Rectal smooth muscle tissue (tissue), 1 donor: ENCODE data around the gene RFNG.

Experiments
- H3K27ac ChIP-seq: one replicate; pipeline ENCODE4 v1.7.0; 2013; ENCODE audit warnings: low read depth, low read length, inconsistent platforms
- H3K27me3 ChIP-seq: one replicate; pipeline ENCODE4 v1.7.0; 2013; ENCODE audit warnings: low read length; ENCODE audit not compliant: control insufficient read depth, insufficient read depth
- H3K36me3 ChIP-seq: one replicate; pipeline ENCODE4 v1.7.0; 2013; ENCODE audit warnings: low read length; ENCODE audit not compliant: control insufficient read depth, insufficient read depth
- H3K4me1 ChIP-seq: one replicate; pipeline ENCODE4 v1.7.0; 2013; ENCODE audit warnings: low read length; ENCODE audit not compliant: control insufficient read depth, insufficient read depth
- H3K4me3 ChIP-seq: one replicate; pipeline ENCODE4 v1.7.0; 2013; ENCODE audit warnings: low read length
- H3K9ac ChIP-seq: one replicate; pipeline ENCODE4 v1.7.0; 2013; ENCODE audit warnings: low read length

Gene RFNG

DNA sequence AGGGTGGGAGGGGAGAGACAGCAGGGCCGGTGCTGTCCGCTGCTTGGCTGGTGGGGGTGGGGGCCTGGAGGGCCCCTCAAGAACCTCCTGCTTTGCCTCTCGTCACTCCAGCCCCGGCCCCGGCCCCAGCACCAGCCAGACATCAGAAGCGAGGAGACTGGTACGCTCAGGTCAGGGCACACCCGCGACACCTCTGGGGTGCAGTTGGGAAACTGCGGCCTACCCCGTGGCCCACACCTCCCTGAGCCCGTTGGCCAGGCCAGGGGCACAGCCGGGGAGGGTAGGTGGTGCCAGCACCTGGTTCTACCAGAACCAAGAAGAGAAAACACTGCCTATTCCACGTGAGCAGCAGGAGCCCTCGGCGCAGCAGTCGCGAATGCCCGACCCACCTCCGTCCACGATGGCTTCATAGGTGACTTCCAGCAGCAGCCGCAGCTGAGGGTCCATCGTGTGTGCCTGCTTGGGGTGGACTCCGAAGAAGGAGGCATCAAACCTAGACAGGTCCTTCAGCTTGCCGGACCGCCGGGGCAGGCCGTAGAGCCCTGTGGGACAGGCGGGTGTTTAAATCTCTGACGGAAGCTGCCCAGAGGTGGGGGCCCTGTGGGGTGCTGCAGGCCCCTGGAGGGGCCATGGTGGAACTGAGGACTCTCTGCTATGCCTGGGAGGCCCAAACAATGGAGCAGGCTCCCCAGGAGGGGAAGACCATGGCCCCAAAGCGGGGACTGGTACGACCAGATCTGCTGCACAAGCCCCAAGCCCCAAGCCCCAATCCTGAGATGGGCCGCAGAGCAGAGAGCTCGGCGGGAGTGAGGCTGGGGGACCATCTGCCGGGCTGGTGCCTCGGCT lies 43.5 kb upstream of the RFNG start:
- Histone ChIP-seq H3K4me1 (peaks cover 15% of the 10 kb centered on the region), H3K27ac (no peak overlapping the region), H3K9ac (no peak overlapping the region), H3K36me3 (peaks cover 12% of the 10 kb centered on the region), H3K27me3 (no peaks in the 10 kb centered on the region), H3K4me3 (no peak overlapping the region)

DNA sequence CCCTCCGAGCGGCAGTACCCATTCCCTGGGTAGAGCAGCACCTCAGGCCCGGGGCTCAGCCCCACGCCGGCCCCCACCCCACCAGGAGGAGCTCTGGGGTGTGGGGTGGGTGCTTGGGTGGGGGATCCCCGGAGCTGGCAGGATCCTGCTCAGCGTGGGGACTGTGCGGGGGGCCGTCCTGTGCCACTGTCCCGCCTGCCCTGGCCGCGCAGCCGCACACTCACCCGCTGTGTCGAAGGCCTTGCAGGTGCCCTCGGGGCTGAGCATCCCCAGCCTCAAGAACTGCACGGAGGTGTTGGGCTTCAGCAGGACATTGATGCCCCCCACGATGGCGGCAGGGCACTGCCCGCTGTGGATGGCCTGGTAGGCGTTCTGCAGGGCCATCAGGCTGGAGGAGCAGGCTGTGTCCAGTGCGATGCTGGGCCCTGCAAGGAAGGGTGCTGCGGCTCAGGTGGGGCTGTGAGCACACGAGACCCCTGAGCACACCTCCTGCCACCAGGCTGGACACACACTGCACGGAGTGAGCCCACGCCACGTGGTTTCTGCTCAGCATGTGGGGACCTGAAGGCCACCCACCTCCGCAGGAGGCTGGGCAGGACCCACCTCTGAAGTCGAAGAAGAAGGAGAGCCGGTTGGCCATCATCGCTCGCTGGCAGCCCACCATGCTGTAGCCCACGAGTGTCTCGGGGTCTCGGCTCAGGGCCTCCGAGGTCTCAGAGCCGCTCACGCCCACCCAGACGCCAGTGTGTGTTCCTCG lies 41.6 kb upstream of the RFNG start:
- H3K4me1 ChIP-seq, result peaks cover 9% of the 10 kb centered on the region
- peaks cover 22% of the 10 kb centered on the region for H3K36me3 ChIP-seq
- H3K27ac ChIP-seq, result no peak overlapping the region
- H3K27me3 ChIP-seq, result no peaks in the 10 kb centered on the region
- H3K9ac ChIP-seq, result no peak overlapping the region
- no peak overlapping the region for H3K4me3 ChIP-seq

DNA sequence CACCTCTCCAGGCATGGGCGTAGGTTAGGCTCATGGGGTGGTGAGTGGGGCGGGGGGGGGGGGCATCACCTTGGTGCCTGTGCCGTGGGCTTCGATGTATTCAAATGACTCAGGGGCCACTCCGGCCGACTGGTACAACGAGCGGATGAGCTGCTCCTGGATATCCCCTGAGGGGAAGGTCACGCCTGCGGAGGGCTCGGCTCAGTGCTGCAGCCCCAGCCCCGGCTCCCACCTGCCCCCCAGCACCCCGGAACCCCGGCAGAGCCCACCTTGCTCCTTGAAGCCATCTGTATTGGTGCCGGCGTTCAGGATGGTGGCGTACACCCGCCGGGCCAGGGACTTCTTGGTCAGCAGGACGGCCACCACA lies 41.0 kb upstream of the RFNG start:
- no peak overlapping the region for H3K9ac ChIP-seq
- no peaks in the 10 kb centered on the region for H3K27me3 ChIP-seq
- peaks cover 9% of the 10 kb centered on the region for H3K4me1 ChIP-seq
- H3K36me3 ChIP-seq, result peaks cover 24% of the 10 kb centered on the region
- no peak overlapping the region for H3K27ac ChIP-seq
- H3K4me3 ChIP-seq, result no peak overlapping the region

DNA sequence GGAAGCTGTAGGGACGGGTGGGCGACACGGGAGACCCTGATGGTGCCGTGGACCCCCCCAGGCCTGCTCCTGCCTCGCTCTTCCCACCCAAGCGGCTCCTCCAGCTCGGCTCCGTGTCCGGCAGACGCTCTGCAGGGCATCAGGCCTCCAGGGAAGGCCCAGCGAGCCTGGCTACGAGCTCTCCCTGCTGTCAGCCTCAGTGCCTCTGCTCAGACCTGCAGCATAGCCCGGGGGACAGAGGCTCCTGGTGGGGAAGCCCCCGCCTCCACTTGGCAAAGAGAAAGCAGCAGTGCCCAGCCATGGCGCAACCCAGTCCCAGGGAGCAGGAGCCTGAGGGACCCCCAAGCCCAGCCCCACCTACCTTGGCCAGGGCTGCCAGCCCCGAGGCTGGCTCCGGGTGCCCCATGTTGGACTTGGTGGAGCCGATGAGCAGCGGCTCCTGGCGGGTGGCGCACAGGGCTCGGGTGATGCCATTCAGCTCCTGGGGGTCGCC lies 40.5 kb upstream of the RFNG start:
- no peak overlapping the region for H3K9ac ChIP-seq
- H3K27me3 ChIP-seq, result no peaks in the 10 kb centered on the region
- H3K27ac ChIP-seq, result no peak overlapping the region
- H3K4me3 ChIP-seq, result no peak overlapping the region
- peaks cover 9% of the 10 kb centered on the region for H3K4me1 ChIP-seq
- H3K36me3 ChIP-seq, result peaks cover 28% of the 10 kb centered on the region

DNA sequence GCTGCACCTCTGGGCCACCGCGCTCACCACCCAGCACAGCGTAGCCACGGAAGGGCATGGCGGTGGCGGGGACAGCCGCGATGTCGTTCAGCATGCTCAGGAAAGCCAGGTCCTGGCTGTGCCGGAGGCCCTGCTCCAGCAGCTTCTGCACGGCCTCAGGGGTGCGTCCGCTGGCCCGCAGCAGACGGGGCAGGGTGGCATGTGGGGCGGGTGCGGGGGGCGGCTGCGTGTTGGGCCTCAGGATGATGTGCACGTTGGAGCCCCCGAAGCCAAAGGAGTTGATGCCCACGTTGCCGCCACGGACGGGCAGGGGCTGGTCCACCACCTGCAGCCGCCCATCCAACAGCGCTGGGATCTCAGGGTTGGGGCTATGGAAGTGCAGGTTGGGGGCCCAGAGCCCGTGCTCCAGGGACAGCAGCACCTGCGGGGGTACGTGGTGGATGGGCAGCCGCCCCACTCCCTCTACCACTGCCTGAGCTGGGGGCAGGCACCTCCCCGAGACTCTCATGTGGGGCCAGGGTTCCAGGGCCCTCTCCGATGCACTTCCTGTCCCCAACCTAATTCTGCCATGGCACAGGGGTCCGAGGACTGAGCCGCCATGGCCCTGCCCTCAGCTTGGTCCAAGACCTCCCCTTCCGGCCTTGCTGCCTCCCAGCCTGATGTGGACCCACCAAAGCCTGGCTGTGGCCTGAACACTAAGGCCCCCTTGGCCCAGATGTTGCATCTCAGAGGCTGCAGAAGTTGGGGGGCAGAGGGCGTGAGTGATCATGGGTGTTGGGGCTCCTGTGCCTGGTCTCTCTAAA lies 39.9 kb upstream of the RFNG start:
- H3K27ac ChIP-seq, result no peak overlapping the region
- H3K36me3 ChIP-seq, result peaks cover 28% of the 10 kb centered on the region
- H3K27me3 ChIP-seq, result no peaks in the 10 kb centered on the region
- no peak overlapping the region for H3K4me3 ChIP-seq
- peaks cover 3% of the 10 kb centered on the region for H3K4me1 ChIP-seq
- H3K9ac ChIP-seq, result no peak overlapping the region

DNA sequence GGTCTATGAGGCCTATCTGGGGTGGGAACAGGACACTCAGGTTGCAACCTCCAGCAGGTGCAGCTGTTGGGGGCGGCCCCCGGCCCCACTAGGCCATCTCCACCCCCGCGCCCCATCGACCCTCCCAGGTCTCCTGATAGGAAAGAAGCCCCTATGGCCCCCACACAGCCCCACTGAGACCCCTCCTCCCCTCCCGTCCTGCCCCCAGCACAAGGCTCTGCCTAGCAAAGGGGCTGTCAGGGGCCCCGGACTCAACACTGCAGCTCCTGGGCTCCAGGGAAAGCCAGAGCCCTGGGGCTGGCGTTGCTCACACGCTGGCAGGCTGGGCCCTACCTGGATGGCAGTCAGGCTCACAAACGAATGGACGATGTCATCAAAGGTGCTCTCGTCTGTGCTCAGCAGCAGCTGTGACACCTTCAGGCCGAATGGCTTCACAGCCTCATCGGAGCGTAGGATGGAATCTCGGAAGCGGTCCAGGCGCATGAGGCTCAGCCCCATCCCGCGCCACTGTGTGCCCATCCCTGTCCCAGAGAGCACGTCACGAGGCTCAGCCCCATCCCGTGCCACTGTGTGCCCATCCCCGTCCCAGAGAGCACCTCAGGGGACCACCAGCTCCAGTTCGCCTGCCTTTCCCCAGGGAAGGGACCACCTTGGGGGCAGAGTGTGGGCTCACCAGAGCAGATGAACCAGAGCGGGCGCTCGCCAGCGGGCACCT lies 39.1 kb upstream of the RFNG start:
- Histone ChIP-seq H3K27me3 (no peaks in the 10 kb centered on the region), H3K9ac (no peak overlapping the region), H3K36me3 (peaks cover 28% of the 10 kb centered on the region), H3K4me1 (no peaks in the 10 kb centered on the region), H3K27ac (no peak overlapping the region), H3K4me3 (no peak overlapping the region)

DNA sequence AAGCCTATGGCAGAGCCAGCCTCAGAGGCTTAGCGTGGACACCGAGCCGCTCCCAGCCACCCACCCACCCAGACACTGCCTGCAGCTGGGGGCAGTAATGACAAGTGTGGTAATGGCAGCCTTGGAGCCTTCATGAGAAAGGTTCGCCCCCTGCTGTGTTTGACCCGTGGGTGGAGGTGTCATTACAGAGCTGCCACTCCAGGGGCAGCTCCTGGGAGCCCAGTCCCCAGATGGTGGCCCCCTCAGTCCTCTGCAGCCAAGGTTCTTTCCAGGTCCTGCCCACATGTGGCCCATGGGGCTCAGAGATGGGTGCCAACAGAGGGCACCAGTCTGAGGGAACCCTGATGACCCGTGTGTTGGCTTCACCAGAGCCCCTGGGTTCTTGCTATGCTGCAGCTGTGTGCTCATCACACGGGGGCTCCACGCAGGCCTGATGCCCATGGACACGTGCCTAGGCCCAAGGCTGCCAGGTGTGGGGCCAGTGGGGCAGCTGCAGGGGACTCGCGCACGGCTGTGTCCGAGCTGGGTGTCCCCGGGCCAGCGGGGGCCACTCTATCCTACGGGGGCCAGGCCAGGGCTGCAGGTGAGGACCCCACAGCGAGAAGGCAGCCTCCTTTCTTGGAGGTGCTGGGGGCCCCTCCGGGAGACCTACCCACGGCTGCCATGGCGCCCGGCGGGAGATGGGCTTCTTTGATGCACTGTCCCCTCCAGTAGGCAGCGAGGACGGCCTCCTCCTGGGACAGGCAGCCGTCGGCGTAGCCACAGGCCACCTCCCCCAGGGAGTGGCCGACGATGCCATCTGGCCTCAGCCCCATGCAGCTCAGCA lies 38.3 kb upstream of the RFNG start:
- H3K36me3 ChIP-seq, result peaks cover 30% of the 10 kb centered on the region
- no peaks in the 10 kb centered on the region for H3K4me1 ChIP-seq
- H3K27me3 ChIP-seq, result no peaks in the 10 kb centered on the region
- no peak overlapping the region for H3K9ac ChIP-seq
- H3K27ac ChIP-seq, result no peak overlapping the region
- H3K4me3 ChIP-seq, result no peak overlapping the region

DNA sequence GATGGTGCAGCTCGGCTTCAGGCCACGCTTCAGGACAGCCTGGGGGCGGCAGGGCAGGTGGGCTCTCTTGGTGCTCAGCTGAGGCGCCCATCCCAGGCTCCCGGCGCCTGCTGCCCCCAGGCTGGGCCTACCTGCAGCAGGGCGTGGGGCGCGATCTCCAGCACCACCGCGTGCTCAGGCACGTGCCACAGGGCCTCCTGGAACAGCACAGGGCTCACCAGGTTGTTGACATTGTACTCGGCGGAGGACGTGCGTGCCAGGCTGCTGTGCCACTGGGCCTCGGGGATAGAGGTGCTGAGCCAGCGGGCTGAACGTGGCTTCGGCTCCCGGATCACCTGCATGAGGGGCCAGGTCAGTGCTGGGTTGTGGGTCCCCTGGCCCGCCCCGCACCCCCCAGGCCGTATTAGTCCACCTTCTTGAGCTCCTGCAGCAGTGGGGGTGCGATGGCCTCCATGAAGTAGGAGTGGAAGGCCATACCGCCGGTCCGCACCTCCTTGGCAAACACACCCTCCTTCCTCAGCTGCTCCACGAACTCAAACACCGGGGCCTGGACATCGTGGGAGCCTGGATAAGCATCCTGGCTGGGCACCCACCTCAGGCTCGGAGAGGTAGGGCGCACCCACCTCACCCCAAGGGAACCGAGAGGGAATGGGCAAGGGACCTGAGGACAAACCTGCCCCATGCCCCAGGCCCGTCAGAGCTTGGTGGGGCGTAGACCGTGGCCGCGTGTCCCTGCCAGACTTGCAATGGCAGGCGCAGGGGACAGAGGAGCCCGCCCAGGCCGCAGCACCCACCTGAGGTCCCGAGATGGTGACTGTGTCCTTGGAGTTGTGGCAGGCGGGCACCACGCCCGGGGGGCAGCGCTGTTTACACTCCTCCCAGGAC lies 37.5 kb upstream of the RFNG start:
- no peak overlapping the region for H3K4me3 ChIP-seq
- no peaks in the 10 kb centered on the region for H3K27me3 ChIP-seq
- no peaks in the 10 kb centered on the region for H3K4me1 ChIP-seq
- no peak overlapping the region for H3K27ac ChIP-seq
- peaks cover 33% of the 10 kb centered on the region for H3K36me3 ChIP-seq
- no peak overlapping the region for H3K9ac ChIP-seq

DNA sequence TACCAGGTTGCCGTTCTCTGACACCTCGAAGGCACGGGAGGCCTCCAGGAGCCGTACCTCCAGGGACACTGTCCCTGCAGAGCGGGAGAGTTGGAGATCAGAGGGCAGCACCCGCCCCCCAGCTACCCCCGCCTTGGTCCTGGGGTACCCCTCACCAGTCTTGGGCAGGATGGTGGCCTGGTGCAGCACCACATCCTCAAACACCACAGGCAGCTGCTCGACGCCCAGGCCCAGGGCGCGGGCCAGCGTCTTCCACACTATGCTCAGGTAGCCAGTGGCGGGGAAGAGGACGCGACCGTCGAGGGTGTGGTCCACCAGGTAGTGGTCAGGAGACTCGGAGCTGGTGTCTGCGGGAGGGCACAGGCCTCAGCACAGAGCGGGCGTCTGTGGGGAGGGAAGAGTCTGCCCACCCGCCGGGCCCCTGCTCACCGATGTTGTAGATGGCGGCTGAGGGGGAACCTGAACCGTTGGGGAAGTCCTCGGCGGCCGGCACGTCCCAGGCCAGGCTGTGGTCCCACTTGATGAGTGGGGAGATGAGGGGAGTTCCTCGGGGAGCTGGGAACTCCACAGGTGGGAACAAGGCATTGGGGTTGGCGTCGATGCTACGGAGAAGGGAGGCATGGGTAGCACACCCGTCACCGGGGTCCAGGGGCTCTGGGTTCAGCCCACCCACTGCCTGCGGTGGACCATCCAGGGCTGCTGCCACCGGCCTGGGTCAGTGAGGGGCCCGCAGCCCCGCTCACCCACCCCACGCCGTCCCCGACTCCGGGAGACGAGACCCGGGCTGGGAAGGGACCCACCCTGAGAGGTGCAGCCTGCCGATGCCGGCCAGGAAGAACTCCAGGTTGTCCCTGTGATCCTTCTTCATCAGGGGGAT lies 36.6 kb upstream of the RFNG start:
- Histone ChIP-seq H3K4me1 (no peaks in the 10 kb centered on the region), H3K4me3 (no peak overlapping the region), H3K27me3 (no peaks in the 10 kb centered on the region), H3K27ac (no peak overlapping the region), H3K9ac (no peak overlapping the region), H3K36me3 (peaks cover 29% of the 10 kb centered on the region)
